ENCODE results near the gene ZNF521. TPM values are rescaled to one million over a fixed set of nuclear protein-coding genes. Genes with fewer than 3 reads are reported as not detected.
A peak's percentile ranks its signal among the peaks of the same experiment; 100 is the strongest.

Gene ZNF521
- total RNA-seq, 1 donor from 2014 or later: 51.4 TPM

DNA sequence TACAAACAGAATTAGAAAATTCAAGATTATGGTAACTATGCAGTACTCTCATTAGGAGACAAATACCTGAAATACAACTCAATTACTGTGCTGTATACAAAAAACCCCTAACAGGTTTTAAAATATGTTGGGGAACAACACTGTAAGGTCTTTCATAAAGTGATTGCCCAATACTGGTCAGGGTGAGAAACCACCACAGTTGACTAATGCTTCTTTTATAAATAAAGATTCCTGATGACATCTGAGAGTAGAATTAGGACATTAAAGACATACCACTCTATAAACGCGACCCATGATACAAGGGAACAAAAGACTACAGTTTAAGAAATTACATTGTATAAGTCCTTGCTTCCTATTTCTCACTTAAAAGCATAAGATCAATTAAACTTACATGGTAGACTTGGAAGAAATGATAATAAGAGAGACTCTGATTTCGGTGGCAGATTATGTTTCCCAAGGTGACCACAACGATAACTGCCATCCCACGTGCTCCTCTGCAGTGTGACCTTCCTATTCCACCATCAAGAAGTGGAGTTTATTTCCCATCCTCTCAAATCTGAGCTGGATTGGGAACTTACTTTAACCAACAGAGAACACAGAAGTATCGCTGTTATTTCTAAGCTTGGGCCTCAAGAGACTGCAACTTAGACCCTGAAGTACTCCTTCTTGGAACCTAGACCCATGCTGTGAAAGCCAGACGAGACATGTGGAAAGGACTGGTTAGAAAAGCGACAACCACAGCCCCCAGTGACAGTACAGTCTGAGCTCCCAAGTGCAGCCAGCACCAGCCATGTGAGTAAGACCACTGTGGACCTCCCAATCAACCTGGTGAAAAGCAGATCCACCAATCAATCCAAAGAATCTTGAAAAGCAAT lies 52.3 kb downstream of the ZNF521 start:
- TF ChIP-seq, protein P1, sequence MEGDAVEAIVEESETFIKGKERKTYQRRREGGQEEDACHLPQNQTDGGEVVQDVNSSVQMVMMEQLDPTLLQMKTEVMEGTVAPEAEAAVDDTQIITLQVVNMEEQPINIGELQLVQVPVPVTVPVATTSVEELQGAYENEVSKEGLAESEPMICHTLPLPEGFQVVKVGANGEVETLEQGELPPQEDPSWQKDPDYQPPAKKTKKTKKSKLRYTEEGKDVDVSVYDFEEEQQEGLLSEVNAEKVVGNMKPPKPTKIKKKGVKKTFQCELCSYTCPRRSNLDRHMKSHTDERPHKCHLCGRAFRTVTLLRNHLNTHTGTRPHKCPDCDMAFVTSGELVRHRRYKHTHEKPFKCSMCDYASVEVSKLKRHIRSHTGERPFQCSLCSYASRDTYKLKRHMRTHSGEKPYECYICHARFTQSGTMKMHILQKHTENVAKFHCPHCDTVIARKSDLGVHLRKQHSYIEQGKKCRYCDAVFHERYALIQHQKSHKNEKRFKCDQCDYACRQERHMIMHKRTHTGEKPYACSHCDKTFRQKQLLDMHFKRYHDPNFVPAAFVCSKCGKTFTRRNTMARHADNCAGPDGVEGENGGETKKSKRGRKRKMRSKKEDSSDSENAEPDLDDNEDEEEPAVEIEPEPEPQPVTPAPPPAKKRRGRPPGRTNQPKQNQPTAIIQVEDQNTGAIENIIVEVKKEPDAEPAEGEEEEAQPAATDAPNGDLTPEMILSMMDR (IDR thresholded peaks at IDR 0.05; ENCODE audit: unreplicated experiment): no peak
- Mint-ChIP-seq H3K4me3 (no peak overlapping the region), H3K9me3 (no peaks in the 10 kb centered on the region), H3K27me3 (ENCODE audit: low read depth) (no peaks in the 10 kb centered on the region), H3K4me1 (peaks cover 4% of the 10 kb centered on the region), H3K27ac (no peak overlapping the region), H3K36me3 (peaks cover 15% of the 10 kb centered on the region)
- DNase-seq (ENCODE audit: low spot score in 2 of 2, unreplicated experiment in 2 of 2): no peak

- no peaks in the 10 kb centered on the region for H3K27me3 Mint-ChIP-seq (ENCODE audit: low read depth)
- H3K4me1 Mint-ChIP-seq: peaks cover 10% of the 10 kb centered on the region
- H3K9me3 Mint-ChIP-seq: no peaks in the 10 kb centered on the region
- peak overlapping the region; percentile 1 for H3K27ac Mint-ChIP-seq
- H3K4me3 Mint-ChIP-seq: no peak overlapping the region
- DNase-seq (ENCODE audit: low spot score in 2 of 2, unreplicated experiment in 2 of 2): no peak
- H3K36me3 Mint-ChIP-seq: peaks cover 15% of the 10 kb centered on the region
- TF ChIP-seq, protein P1 (IDR thresholded peaks at IDR 0.05; ENCODE audit: unreplicated experiment): no peak
Observed at GRCh38 chr18:25298853-25299274, 53.1 kb downstream of the ZNF521 start.

GRCh38 chr18:25295624-25296138 lies 56.3 kb downstream of the ZNF521 start:
- peaks cover 15% of the 10 kb centered on the region for H3K4me1 Mint-ChIP-seq
- DNase-seq (ENCODE audit: low spot score in 2 of 2, unreplicated experiment in 2 of 2): no peak
- no peaks in the 10 kb centered on the region for H3K27me3 Mint-ChIP-seq (ENCODE audit: low read depth)
- peaks cover under 1% of the 10 kb centered on the region for H3K36me3 Mint-ChIP-seq
- TF ChIP-seq, protein P1 (IDR thresholded peaks at IDR 0.05; ENCODE audit: unreplicated experiment): no peak
- H3K9me3 Mint-ChIP-seq: no peaks in the 10 kb centered on the region
- no peak overlapping the region for H3K4me3 Mint-ChIP-seq
- no peak overlapping the region for H3K27ac Mint-ChIP-seq

- DNase-seq (ENCODE audit: low spot score in 2 of 2, unreplicated experiment in 2 of 2): no peak
- Mint-ChIP-seq H3K9me3 (no peaks in the 10 kb centered on the region), H3K27ac (no peak overlapping the region), H3K4me1 (peaks cover 31% of the 10 kb centered on the region), H3K36me3 (no peaks in the 10 kb centered on the region), H3K4me3 (no peak overlapping the region), H3K27me3 (ENCODE audit: low read depth) (no peaks in the 10 kb centered on the region)
- TF ChIP-seq, protein P1 (IDR thresholded peaks at IDR 0.05; ENCODE audit: unreplicated experiment): no peak
Observed at GRCh38 chr18:25291150-25291549, 60.8 kb downstream of the ZNF521 start.

- Mint-ChIP-seq H3K9me3 (no peaks in the 10 kb centered on the region), H3K4me1 (peaks cover 23% of the 10 kb centered on the region), H3K27me3 (ENCODE audit: low read depth) (no peaks in the 10 kb centered on the region), H3K27ac (peak overlapping the region; percentile 85), H3K4me3 (no peak overlapping the region), H3K36me3 (no peaks in the 10 kb centered on the region)
- no peak for DNase-seq (ENCODE audit: low spot score in 2 of 2, unreplicated experiment in 2 of 2)
- TF ChIP-seq, protein P1 (IDR thresholded peaks at IDR 0.05; ENCODE audit: unreplicated experiment): no peak
Observed at GRCh38 chr18:25289001-25289631, 62.9 kb downstream of the ZNF521 start.

Measured in mesothelial cell of epicardium (in vitro differentiated cells).